Stimulated activated CD8-positive, alpha-beta memory T cell treated with anti-CD3 and anti-CD28 coated beads, Interleukin-4, amount 100 ng/mL, for 1 hour (primary cell): Measurements from ENCODE around the gene DDX49.
"Not testable (repeated sequence)": the region's sequence is repeated elsewhere in the genome, so short reads cannot be mapped to it uniquely, and the experiment has no call there.

Experiments
- DNase-seq, 2 donors: peaks; one replicate each; pipeline ENCODE4 v3.0.0-alpha.2; 2020; ENCODE audit warnings: low read depth in 2 of 2, low spot score in 1 of 2

The DDX49 gene

DNA sequence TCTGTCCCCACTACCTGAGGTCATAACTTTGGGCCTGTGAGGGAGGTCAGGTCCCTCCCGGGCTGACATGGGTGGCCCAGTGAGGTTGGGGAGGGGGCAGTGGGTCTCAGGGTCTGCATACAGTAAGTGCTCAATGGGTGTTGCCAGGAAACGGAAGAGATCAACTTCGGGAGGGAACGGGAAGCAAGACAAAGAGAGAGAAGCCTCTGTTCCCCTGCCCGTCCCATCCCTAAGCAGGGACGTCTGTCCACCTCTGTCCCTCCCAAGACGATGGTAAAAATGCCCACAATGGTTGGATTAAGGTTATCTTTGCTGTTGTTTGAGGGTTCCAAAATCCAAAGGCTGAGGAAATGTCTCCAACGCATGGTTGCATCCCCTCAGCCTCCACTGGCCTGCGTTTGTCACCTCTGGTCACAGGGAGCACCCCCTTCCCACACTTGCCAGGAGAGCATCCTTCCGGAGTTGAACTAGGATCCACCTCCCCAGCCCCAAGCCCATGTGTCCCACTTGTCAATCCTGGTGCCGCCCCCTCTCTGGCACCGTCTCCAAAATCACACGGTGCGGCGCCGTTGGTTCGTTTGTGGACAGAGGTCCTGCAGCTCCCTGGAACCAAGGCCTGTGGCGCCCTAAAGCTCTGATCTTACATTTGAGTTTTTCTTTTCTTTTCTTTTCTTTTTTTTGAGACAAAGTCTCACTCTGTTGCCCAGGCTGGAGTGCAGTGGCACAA, 22.3 kb downstream of the DDX49 start:
- DNase-seq: no peak

GRCh38 chr19:18942692-18943091, 23.2 kb downstream of the DDX49 start:
- DNase-seq: no peak

DNA sequence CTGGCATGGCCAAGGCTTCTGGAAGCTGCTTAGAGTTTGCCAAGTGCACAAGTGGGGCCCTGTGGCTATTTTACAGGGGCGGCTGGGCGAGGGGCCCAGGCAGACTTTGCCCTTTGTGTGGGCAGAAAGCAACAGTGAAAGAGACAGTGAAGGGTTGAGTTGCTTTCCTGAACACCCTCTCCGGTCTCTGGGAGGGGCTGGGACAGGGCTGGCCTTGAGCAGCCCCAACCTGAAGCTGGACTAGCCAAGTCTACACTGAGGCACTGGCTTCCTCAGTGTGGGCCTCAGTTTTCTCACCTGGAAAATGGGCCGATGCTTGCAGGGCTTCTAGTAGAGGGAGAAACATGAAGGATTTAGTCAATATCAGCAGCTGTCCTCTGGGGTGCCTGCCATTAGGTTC, 23.9 kb downstream of the DDX49 start:
- no peak for DNase-seq

- DNase-seq: no peak
Measured at GRCh38 chr19:18945297-18945696, 25.8 kb downstream of the DDX49 start.

GRCh38 chr19:18946335-18946734, 26.8 kb downstream of the DDX49 start:
- no peak for DNase-seq

DNA sequence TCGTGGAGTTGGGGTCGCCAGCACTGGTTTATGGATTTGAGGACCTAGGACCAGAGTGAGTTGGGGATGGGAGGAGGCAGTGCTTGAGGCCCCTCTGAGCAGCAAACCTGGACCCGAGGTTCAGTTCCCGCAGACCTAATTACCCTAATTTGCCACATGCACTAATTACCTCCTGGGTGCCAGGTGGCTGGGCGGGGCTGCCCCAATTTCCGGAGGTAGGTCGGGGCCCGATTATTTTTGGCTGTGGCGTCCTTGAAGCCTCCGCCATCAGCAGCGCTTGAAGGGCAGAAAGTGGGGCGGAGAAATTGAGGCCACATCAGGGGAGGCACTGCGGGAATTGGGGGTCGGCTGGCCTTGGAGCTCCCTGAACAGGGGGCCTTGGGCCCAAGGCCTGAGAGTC, 27.4 kb downstream of the DDX49 start:
- no peak for DNase-seq

DNA sequence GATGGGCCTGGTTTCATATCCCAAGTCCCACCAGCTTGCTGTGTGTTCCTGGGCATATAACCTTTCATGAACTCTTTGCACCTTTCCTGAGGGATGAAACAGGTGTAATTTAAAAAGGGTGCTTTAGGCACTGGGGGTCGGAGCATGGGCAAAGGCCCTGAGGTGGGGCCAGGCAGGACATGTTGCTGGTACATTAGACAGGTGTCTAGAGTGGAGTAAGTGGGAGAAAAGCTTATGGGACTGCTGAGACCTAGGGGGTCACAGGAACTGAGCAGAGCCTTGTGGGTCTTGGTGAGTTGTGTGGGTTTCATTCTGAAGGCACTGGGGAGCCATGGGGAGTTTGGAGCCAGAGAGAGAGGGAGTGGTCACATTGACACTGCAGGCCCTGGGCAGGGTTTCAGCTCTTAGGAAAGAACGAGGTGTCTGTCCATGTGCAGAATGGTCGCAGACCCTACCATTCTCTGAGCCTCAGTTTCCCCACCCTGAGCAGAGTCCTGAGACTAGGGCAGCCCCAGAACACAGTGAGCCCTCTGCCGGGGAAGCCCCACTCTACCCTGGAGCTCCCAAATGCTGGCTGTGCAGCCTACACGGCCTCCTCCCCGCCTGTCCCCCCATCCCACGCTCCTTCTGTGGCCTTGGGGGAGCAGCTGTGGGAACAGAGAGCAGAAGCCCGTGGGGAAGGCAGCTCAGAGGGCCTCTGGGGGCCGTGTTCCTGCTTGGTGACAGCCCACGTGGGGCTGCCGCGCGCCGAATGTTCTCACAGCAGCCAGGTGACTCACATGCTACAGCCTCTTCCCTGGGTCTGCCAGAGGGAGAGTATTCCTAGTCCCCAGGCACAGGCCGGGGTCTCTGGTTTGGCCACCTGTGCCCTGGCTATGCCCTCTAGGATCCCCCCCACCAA, 28.8 kb downstream of the DDX49 start:
- DNase-seq: no peak

GRCh38 chr19:18948976-18949356, 29.5 kb downstream of the DDX49 start:
- no peak for DNase-seq

DNA sequence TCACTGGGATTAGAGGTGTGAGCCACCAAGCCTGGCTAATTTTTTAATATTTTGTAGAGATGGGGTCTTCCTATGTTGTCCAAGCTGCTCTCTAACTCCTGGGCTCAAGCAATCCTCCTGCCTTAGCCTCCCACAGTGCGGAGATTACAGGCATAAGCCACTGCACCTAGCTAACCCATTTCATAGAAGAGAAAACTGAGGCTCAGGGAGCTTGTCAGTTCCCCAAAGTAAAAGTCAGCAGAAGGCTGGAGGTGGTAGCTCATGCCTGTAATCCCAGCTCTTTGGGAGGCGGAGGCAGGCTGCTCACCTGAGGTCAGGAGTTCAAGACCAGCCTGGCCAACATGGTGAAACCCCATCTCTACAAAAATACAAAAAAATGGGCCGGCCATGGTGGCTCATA, 30.3 kb downstream of the DDX49 start:
- no peak for DNase-seq

GRCh38 chr19:18951721-18952281, 32.3 kb downstream of the DDX49 start:
- DNase-seq: no peak

DNA sequence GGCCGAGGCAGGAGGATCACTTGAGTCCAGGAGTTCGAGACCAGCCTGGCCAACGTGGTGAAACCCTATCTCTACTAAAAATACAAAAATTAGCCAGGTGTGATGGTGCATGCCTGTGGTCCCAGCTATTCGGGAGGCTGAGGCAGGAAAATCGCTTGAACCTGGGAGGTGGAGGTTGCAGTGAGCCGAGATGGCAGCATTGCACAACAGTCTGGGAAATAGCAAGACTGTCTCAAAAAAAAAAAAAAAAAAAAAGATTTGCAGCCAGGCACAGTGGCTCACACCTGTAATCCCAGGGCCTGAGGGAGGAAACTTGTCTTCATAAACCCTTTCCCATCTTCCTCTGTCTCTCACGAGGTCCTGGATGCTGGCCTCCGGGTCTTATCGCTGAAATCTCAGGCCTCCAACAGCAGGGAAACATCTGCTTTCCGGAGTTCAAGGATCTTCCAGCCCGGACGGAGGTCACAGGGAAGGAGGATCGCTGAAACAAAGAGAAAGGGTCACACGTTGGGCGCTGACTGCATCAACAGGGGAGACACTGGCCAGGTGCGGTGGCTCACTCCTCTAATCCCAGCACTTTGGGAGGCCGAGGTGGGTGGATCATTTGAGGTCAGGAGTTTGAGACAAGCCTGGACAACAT, 33.0 kb downstream of the DDX49 start:
- DNase-seq: not testable (repeated sequence)

DNA sequence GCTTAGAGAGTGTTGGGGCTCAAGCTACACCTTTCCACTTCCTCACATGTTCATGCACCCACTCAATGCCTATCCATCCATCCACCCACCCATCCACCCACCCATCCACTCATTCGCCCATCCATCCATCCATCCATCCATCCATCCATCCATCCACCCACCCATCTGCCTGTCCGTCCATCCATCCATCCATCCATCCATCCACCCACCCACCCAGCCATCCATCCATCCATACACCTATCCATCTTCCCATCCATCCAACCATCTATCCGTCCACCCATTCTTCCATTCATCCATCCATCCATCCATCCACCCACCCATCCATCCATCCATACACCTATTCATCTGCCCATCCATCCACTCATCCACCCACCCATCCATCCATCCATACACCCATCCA, 34.6 kb downstream of the DDX49 start:
- DNase-seq: no peak

DNA sequence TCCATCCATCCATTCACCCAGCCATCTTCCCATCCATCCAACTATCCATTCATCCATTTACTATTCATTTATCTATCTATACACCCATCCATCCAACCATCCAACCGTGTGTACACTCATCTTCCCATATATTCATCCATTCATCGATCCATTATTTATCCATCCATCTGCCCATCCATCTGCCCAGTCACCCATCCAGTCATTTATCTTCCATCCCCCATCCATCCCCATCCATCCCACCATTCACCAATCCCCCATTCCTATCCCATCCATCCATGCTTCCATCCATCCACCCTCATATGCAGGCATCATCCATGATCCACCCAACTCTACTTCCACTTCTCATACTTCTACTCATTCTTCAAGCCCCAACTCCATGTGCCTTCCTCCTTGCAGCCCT, 35.5 kb downstream of the DDX49 start:
- no peak for DNase-seq

DNA sequence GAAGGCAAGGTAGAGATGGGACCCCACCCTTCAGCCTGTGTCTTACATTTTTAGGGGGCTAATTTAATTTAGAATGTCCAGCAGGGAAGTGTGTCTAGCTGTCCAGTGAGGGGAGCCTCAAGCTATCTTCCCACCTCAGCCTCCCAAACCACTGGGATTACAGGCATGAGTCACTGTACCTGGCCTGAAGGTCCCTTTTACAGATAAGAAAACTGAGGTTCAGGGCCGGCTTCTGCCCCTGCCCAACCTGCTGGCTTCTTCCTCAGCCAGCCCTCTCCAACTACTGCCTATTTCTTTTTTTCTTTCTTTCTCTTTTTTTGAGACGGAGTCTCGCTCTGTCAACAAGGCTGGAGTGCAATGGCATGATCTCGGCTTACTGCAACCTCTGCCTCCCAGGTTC, 40.9 kb downstream of the DDX49 start:
- DNase-seq: no peak

DNA sequence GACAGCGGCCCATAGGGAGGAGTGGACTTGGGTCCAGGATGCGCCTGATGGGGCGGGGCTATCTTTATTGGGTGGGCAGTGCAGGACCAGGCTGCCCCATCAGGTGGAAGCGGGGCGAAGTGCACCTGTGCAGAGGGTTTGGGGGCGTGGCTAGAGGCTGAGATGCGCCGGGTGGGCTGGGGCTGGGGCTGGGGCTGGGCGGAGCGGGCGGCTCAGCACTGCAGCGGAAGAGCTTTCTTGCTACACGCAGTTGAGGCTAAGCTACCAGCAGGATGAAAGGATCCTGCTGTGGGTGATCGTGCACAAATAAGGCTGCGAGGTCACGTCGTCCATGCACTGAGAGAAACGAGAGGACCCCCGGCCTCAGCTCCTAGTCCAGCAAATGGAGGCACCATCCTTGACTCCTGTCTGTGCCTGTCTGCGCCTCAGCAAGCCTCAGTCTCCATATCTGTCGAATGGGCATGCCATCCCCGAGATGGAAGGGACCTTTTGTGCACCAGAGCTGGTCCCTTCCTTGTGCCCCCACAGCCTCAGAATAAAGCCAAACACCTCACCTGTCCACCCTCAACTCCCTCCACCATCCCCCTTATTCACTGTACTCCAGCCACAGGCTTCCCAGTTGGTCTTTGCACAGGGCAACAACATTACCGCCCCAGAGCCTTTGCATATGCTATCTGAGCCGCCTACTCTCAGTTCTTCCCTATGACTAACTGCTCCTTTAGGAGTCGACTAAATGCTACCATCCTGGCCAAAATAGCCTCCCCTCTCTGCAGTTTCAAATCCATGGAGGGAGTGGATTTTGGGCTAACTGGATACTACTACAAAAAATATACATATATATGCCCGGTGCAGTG, 42.5 kb downstream of the DDX49 start:
- no peak for DNase-seq

DNA sequence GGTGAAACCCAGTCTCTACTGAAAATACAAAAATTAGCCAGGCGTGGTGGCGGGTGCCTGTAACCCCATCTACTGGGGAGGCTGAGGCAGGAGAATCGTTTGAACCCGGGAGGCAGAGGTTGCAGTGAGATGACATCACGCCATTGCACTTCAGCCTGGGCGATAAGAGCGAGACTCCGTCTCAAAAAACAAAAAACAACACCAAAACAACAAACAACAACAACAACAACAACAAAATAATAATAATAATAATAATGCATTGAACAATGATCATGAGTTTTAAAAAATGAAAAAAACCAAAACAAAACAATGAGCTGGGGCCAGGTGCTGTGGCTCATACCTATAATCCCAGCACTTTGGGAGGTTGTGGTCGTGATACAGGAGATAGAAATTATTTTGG, 44.6 kb downstream of the DDX49 start:
- DNase-seq: no peak

GRCh38 chr19:18966307-18966706, 46.8 kb downstream of the DDX49 start:
- DNase-seq: no peak

- DNase-seq: no peak
Measured at GRCh38 chr19:18967358-18968146, 48.0 kb downstream of the DDX49 start.

DNA sequence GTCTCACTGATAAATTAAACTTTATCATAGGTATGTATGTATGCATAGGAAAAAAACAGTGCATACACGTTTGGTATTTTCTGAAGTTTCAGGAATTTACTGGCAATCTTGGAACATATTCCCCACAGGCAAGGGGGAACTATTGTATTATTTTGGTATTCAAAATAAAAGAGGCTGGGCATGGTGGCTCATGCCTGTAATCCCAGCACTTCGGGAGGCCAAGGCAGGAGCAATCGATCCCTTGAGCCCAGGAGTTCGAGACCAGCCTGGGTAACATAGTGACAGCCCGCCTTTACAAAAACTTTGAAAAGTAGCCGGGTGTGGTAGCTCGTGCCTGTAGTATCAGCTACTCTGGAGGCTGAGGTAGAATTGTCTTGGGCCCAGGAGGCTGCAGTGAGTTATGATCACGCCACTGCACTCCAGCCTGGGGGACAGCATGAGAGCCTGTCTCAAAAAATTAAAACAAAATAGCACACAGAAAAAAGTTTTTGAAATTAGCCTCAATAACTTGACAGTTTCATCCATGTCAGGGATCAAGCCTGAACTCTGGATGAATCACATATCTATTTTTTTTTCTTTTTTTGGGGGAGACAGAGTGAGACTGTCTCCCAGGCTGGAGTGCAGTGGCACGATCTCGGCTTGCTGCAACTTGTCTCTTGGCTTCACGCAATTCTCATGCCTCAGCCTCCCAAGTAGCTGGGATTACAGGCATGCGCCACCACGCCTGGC, 50.6 kb downstream of the DDX49 start:
- no peak for DNase-seq
